ENCODE measurements around the gene CAMK2N1.
"Not testable (repeated sequence)": the region's sequence is repeated elsewhere in the genome, so short reads cannot be mapped to it uniquely, and the experiment has no call there.

Gene CAMK2N1

GRCh38 chr1:20485527-20486456 is at the start of gene CAMK2N1:
TSS of gene CAMK2N1 (minus strand) at chr1:20486210. CDS start at chr1:20485379, 831 bp downstream.
- DNase-seq (ENCODE audit: low spot score): peak; percentile 86

DNA sequence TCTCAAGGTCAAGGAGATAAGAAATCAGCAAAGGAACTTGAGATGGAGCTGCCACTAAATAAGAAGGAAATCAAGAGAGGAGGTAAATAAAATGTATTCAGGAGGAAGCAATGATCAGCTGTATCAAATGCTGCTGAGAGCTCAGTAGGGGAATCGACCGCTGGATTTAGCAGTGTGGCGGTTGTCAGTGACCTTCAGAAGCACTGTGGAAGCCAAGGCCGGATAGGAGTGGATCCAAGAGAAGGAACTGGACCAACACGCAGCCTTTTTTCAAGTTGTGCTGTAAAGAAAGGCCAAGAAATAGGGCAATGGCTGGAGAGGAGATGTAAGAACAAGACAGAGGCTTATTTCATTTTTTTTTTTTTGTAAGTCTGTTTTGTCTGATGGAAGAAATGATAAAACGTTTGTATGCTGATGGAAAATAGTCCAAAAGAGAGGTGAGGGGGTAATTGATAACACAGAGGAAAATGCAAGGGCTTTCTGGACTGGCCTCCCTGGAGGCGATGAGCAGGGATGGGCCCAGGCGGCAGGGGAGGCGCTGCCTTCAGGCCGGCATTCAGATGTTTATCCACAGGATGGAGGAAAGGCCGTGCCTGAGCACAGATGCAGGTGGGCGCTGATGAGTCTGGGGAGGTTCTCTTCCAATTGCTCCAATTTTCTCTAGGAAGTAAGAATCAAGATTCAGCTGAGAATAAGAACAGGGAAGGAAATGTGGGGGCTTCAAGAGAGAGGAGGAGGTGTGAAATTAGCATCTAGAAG is 48.8 kb upstream of the CAMK2N1 start:
- DNase-seq (ENCODE audit: low spot score): no peak

- no peak for DNase-seq (ENCODE audit: low spot score)
These were observed 47.6 kb upstream of the CAMK2N1 start for GRCh38 chr1:20533635-20534034.

- no peak for DNase-seq (ENCODE audit: low spot score)
These were observed 44.9 kb upstream of the CAMK2N1 start for GRCh38 chr1:20530901-20531300.

DNA sequence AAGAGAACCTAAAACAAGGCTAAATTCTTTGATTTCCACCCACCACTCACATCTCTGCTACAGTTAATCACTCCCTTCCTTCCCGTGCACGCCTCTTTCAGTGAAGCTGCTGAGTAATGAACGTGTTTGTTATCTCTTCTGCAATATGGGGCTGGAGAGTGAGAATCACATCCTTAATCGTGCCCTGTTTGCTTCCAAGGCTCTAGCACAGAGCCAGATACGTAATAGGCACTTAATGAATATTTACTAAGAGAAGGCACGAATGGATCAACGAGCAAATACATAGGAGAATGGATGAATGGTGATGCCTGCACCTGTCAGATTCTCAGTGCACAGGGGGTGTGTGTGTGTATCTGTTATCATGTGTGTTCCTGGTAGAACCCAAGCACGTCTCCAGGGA is 44.3 kb upstream of the CAMK2N1 start:
- no peak for DNase-seq (ENCODE audit: low spot score)

DNA sequence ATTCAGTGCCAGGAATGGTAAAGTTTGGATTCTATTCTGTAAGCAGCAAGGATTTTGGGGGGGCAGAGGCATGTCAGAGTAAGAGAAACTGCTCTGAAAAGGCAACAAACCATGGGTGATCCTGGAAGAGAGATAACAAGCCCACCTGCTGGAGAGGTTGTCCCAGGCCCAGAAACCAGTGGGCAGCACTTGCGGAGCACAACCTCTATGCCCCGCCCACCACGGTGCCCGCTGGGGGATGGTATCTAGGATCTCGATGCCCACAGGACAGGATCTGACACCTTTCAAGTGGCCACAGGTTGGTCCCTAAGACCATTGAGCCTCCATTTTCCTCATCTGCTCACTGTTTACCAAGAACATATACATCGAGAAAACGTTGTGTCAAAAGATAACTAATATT is 42.2 kb upstream of the CAMK2N1 start:
- no peak for DNase-seq (ENCODE audit: low spot score)

- no peak for DNase-seq (ENCODE audit: low spot score)
These were observed 40.3 kb upstream of the CAMK2N1 start for GRCh38 chr1:20526267-20526666.

DNA sequence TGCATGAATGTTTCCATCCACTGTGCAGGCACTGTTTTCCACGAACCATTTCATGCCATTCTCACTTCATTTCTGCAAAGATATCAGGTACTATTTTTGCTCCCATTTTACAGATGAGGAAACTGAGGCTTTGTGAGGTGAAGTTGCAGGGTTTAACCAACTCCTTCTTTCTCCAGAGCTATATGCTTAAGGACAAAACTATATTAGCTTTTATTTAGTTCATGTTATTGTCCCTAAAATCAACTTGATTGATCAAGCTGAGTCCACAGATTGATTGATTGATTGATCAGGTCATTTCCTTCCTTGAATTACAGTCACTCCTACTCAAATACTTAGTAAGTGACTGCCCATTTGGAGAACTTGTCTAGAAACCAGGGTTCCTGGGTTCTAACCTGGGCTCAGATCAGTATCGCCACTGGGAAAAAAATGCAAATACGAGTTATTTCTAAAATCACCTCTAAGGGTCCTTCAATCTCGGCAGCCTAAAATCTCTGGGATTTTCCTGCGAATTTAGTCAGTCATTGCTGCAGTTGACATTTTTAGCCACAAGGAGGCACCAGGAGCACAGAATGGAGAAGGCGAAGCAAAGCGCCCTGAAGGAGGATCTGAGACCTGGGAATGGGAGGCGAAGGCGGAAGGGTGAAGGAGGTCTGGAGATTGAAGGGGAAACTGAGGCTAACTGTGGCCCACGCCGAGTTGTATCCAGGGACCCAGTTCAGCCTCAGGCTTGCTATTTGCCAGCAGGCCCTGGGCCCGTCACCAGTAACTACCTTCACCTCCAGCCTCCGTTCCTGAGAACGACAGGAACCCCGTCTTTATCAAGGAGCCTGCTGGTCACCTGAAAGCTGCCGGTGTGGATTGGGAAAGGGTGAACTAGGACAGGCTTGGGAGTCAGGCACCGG is 36.2 kb upstream of the CAMK2N1 start:
- DNase-seq (ENCODE audit: low spot score): peak; percentile 54

DNA sequence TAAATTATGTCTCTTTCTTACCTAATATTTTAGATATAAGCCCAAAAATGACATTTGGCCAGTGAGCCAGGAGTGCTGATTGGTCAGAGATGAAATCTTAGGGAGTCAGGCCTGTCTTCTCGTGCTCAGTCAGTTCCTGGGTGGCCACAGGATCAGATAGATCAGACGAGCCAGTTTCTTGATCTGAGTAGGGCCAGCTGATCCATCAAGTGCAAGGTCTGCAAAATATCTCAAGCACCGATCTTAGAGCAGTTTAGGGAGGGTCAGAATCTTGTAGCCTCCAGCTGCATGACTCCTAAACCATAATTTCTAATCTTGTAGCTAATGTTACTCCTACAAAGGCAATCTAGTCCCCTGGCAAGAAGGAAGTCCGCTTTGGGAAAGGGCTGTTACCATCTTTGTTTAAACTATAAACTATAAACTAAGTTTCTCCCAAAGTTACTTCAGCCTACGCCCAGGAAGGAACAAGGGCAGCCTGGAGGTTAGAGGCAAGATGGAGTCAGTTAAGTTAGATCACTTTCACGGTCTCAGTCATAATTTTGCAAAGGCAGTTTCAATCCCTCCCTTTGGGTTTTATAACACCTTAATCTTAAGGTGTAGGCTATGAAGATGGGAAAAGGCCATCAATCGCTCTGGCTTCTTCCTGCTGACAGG is 33.7 kb upstream of the CAMK2N1 start:
- DNase-seq (ENCODE audit: low spot score): not testable (repeated sequence)

- DNase-seq (ENCODE audit: low spot score): no peak
These were observed 25.8 kb upstream of the CAMK2N1 start for GRCh38 chr1:20511518-20512428.

DNA sequence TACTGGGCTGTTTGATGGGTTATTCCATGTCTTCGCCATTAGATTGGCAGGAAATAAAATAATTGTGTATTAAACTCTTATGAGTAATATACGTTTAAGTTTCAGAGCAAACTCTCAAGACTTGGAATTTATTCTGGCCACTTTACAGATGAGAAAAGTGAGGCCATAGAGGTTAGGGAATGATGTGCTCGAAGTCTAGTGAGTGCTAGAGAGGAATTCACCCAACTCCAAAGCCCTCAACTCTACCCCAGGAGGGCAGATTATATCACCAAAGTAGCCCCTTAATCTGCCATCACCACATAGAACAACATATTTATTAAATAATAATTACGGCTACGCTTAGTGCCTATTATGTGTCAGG is 22.4 kb upstream of the CAMK2N1 start:
- DNase-seq (ENCODE audit: low spot score): no peak

- peak; percentile 86 for DNase-seq (ENCODE audit: low spot score)
These were observed 21.8 kb upstream of the CAMK2N1 start, which contains the start of gene MUL1 for GRCh38 chr1:20507564-20508410. TSS of gene MUL1 (minus strand) at chr1:20508151. CDS start at chr1:20508024, 127 bp downstream.

- no peak for DNase-seq (ENCODE audit: low spot score)
These were observed 21.2 kb upstream of the CAMK2N1 start for GRCh38 chr1:20507248-20507563.

DNA sequence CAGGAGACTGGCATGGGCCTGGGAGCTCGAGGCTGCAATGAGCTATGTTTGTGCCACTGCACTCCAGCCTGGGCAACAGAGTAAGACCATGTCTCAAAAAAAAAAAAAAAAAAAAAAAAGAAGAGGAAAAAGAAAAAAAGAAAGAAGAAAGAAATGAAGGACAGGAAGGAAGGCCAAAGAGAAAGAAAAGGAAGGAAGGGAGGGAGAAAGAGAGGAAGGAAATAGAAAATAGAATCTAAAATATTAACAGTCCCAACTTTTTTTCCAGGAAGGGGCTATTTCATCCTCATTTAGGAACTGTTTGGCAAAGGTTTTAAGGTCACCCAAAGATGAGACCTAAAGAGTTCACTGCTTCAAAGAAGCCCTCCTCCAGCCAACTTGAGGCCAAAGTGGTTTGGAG is 19.5 kb upstream of the CAMK2N1 start:
- DNase-seq (ENCODE audit: low spot score): no peak

DNA sequence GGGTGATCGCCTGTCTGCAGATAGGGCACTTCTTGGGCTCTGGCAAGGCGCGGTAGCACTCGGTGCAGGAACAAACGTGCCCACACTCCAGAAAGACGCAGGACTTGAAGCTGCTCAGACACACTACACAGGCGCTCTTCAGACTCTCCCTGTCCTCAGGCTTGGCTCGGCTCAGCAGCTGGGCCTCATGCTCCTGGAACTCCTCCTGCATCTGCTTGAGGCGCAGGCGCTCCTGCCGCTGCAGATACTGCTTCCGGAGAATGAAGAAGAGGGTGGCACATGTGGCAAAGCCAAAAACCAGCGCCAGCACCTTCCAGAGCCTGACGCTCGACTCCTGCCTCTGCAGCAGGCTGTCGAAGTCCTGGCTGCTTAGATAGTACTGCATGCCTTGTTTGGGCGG is 14.7 kb upstream of the CAMK2N1 start:
- no peak for DNase-seq (ENCODE audit: low spot score)

- no peak for DNase-seq (ENCODE audit: low spot score)
These were observed 13.7 kb upstream of the CAMK2N1 start for GRCh38 chr1:20499718-20500117.

DNA sequence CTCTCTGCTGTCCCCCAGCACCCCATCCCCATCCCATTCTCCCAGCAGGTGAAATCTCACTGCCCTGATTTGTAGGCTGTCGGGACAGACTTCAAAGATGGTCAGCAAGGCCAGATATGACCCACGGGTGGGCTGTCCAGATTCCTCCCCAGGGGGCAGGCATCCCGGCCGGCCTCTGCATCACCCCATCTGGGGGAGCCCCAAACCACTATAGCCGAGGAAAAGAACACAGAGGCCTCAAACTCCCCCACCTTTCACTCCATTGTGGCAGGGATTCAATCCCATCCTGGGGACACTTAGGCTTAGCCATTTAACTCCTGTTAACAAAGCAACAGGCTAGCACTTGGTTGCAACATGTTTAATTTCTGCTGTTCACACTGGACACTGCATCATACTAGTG is 13.1 kb upstream of the CAMK2N1 start:
- no peak for DNase-seq (ENCODE audit: low spot score)

- DNase-seq (ENCODE audit: low spot score): no peak
These were observed 12.1 kb upstream of the CAMK2N1 start for GRCh38 chr1:20498116-20498515.

DNA sequence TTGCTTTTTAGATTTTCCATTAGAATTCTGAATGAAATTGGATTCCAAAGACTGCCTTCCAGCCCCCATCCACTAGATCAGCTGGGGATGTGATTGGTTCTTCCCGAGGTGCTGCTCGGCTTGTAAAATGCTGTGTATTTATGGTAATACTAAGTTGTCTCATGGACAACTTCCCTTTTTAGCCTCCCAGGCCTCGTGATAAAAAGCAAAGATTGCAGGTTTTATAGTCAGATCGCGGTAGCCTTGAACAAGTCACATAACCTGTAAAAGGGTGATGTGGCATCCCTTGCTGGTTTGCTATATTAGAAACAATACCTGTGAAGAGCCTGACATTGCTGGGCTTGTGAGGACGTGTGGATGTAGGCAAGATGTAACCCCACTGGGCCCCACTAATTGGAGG is 11.5 kb upstream of the CAMK2N1 start:
- no peak for DNase-seq (ENCODE audit: low spot score)

Data from HuH-7 (cell line).